ENCODE measurements around the gene SERINC5. TPM values are rescaled to one million over a fixed set of nuclear protein-coding genes. Genes with fewer than 3 reads are reported as not detected.

SERINC5 gene
- total RNA-seq, 1 experiment from 2014 or later = 52.3 TPM

DNA sequence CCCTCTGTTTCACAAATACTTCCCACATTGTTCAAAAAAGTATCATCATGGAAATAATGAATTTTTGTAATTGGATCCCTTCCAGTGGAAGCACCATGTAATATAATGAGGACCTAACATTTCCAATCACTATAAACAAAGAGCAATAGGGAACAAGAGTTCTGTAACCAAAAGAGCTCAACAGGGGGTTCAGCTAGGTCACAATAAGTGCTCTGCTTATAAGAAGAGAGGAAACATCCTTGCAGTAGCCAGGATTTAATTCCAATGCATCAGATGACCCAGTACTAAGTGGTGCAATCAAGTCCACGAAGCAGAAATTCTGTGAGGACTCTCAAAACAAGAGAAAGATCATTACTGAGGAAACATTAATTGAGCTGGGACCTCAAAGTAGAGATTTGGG, 5.9 kb downstream of the SERINC5 start:
- Mint-ChIP-seq H3K4me3 (no peak overlapping the region), H3K36me3 (ENCODE audit: insufficient read depth in 1 of 3, low read depth in 3 of 3) (peaks cover 4 to 10% (median 7%) of the 10 kb centered on the region in 3 experiments), H3K27ac (peak overlapping the region; percentile 13 to 76 (median 42); a peak in 3 of 7 replicates), H3K4me1 (peaks cover 79 to 80% of the 10 kb centered on the region in 2 experiments), H3K27me3 (ENCODE audit: low read depth) (no peaks in the 10 kb centered on the region), H3K9me3 (peaks cover under 1 to 3% of the 10 kb centered on the region in 2 experiments; a peak in 3 of 5 replicates)
- no peak overlapping the region for H3K14ac ChIP-seq (ENCODE audit: insufficient read depth, low read length)
- no peak overlapping the region for H4K8ac ChIP-seq (replicated peaks; ENCODE audit: insufficient read length, low read depth, low read length)
- no peak overlapping the region for H3K27ac ChIP-seq (ENCODE audit: insufficient read length, low read depth, low read length)
- H3K23me2 ChIP-seq (ENCODE audit: insufficient read length, low read depth, low read length, poor library complexity, severe bottlenecking) = peaks cover 15% of the 10 kb centered on the region
- no peak overlapping the region for H3K4me2 ChIP-seq (ENCODE audit: insufficient read depth, insufficient read length, low read length)
- H3K4ac ChIP-seq (ENCODE audit: low read depth, low read length) = no peak overlapping the region
- no peak overlapping the region for H2BK12ac ChIP-seq (ENCODE audit: insufficient read length, low read depth, low read length)
- H4K20me1 ChIP-seq (ENCODE audit: control insufficient read depth, insufficient read depth, insufficient read length) = no peaks in the 10 kb centered on the region
- H2BK5ac ChIP-seq (ENCODE audit: insufficient read length, low read length) = no peak overlapping the region
- H3K18ac ChIP-seq (ENCODE audit: insufficient read length, low read depth, low read length) = no peak overlapping the region
- peaks cover 48% of the 10 kb centered on the region for H3K79me2 ChIP-seq (ENCODE audit: insufficient read depth, low read length)
- no peak overlapping the region for H2AFZ ChIP-seq (ENCODE audit: low read length)
- peaks cover 4% of the 10 kb centered on the region for H3K79me1 ChIP-seq (ENCODE audit: insufficient read depth, low read depth, low read length, poor library complexity, severe bottlenecking)
- peaks cover 20% of the 10 kb centered on the region; the same call in 1 of the 2 replicates for H3K4me1 ChIP-seq (ENCODE audit: insufficient read depth, low read length)
- H3T11ph ChIP-seq (ENCODE audit: low read length) = no peak overlapping the region
- no peak overlapping the region for H4K91ac ChIP-seq (ENCODE audit: insufficient read length, low read depth, low read length)
- no peak for DNase-seq
- H3K56ac ChIP-seq (ENCODE audit: insufficient read length, low read depth, low read length) = no peak overlapping the region
- H2BK20ac ChIP-seq (ENCODE audit: low read depth, low read length, poor library complexity, severe bottlenecking) = no peak overlapping the region
- H3K23ac ChIP-seq (ENCODE audit: insufficient read length, low read depth, low read length) = no peak overlapping the region
- H2AK5ac ChIP-seq (ENCODE audit: insufficient read length, low read length) = no peak overlapping the region
- TF ChIP-seq, protein P1, sequence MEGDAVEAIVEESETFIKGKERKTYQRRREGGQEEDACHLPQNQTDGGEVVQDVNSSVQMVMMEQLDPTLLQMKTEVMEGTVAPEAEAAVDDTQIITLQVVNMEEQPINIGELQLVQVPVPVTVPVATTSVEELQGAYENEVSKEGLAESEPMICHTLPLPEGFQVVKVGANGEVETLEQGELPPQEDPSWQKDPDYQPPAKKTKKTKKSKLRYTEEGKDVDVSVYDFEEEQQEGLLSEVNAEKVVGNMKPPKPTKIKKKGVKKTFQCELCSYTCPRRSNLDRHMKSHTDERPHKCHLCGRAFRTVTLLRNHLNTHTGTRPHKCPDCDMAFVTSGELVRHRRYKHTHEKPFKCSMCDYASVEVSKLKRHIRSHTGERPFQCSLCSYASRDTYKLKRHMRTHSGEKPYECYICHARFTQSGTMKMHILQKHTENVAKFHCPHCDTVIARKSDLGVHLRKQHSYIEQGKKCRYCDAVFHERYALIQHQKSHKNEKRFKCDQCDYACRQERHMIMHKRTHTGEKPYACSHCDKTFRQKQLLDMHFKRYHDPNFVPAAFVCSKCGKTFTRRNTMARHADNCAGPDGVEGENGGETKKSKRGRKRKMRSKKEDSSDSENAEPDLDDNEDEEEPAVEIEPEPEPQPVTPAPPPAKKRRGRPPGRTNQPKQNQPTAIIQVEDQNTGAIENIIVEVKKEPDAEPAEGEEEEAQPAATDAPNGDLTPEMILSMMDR (conservative IDR thresholded peaks at IDR 0.05) = no peak
- H3K27me3 ChIP-seq (ENCODE audit: insufficient read depth, low read length) = no peaks in the 10 kb centered on the region
- H2BK15ac ChIP-seq (ENCODE audit: low read depth, low read length) = no peak overlapping the region
- no peak overlapping the region for H4K5ac ChIP-seq (ENCODE audit: insufficient read length, low read depth, low read length)
- no peak overlapping the region for H2BK120ac ChIP-seq (ENCODE audit: low read depth, low read length, poor library complexity, severe bottlenecking)
- H3K9ac ChIP-seq (ENCODE audit: extremely low read depth, insufficient read length, low read length) = no peak overlapping the region
- WGBS (ENCODE audit: extremely low coverage, insufficient read length, low lambda C conversion rate) = no CpG with 5 or more reads among the region's 1 CpG
- H3K9me3 ChIP-seq (ENCODE audit: control insufficient read depth, low read depth, low read length) = no peaks in the 10 kb centered on the region

Data from H9 (cell line).